Measurements from ENCODE around the gene L3MBTL4. TPM values are rescaled to one million over a fixed set of nuclear protein-coding genes. Genes with fewer than 3 reads are reported as not detected.

L3MBTL4 gene
- polyA plus RNA-seq, 4 donors: 1.1 to 5.9 (median 5.2) TPM

DNA sequence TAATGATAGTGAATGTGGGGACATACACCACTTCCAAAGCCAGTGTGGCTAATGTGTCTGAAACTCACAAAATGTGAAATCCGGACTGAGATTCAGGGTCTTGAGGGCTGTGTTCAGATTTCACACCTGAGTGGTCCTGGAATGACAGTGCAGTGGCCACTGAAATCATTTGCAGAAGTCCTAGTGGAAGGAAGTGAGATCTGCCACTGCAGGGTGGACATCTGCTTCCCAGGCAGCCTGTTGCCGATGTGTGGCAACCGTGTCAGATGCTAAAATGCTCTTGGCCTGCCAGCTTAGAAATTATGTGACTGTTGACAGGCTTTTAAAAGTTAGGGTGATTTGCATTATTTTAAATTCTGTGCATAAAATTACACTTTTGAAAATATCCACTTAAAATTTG, 441.6 kb downstream of the L3MBTL4 start:
- no peak for DNase-seq (ENCODE audit: low read depth in 4 of 4, low spot score in 3 of 4)

DNA sequence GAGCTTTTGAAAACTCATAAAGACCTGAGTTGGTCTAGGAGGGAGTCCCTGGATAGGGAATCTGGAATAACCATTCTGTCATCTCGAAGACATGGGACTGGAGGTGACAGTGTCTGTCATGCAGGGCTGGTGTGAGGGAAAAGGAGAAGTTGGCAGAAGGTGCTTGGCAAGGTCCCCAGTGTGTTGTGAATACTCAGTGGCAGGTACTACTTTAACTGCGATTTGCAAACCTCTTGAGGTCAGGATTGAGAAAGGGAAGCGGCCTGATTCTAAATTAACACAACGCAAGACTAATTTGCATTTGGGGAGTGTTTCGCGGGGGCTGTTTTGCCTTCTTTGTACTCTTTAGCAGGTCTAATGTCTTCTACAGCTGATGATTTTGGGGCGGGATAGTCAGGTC, 442.4 kb downstream of the L3MBTL4 start:
- DNase-seq (ENCODE audit: low read depth in 4 of 4, low spot score in 3 of 4): no peak

DNA sequence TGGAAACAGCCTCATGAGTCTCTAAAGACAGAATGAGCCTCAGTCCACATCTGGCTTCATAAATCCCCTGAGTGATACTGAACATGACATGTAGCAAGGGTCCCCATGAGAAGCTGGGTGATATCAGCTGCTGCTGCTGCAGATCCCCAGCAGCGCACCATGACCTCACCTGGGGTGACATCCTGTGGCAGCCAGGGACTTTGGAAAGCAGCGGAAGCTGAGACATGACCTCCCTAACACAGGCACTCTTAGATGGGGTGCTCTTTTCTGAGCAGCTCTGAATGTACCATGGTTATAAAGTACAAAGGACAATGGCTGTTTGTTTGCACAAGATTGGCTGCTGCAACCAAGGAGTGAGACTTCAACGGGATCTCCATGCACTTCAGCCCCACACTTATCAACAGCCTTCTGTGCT, 444.7 kb downstream of the L3MBTL4 start:
- DNase-seq (ENCODE audit: low read depth in 4 of 4, low spot score in 3 of 4): no peak

DNA sequence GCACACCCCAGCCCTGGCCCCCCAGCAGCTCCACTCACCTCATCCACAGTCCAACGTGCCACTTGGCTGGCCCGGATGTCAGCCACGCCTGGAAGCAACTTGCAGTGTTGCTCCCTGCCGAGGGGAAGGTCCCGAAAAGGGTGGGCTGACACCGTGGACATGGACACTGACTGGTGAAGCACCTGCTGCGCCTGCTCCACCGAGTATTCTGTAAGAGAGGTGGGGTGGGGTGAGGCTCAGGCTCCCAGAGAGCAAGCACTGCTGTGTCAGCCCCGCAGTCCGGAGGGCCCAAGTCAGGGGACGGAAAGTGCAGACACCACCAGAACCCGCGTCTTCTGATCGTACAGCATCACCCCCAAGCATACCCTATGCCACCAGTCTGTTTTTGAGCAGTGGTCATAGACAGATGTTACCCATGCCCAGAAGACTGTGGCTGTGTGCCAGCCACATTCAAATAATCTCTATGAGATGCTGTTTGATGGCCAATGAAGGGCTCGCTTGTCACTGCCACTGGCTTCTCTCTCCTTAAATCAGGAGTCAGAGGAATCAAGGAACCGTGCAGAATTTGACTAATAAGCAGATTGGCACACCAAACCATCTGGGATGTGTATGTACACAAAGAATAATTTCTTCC, 445.2 kb downstream of the L3MBTL4 start:
- DNase-seq (ENCODE audit: low read depth in 4 of 4, low spot score in 3 of 4): no peak

DNA sequence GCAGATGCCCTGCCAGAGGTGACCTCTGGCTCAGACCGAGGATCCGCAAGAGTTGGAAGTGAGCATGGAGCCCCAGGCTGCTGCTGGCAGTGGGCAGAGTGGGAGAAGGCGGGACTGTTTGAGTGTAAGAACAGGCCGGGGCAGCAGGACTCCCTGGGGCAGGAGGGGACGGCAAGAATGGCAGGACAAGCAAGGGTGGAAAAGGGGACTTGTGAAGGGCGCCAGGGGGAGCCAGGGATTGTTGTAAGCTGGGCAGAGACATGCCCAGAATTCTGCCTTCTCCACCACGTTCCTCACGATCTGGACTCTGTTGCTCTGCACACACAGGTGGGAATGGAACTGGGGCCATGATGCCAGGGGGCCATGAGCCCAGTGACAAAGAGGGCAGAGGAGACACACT, 447.0 kb downstream of the L3MBTL4 start:
- DNase-seq (ENCODE audit: low read depth in 4 of 4, low spot score in 3 of 4): no peak

DNA sequence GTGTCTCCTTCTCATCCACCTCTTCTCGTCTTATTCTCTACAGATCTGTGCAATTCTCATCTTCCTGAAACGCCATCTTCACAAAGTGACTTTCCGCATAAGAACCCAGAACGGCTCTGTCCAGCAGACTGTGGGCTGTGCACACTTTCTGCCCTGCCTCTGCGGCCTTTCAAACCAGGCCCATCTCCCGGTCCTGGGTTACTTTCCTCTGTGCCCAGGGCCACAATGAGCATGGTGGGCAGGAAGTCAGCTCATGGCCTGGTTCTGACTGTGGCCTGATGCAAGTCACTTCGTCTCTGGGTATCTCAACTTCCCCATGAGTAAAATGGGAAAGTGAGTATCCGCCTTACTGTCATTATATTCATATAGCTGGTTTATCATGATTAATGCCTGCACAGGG, 447.7 kb downstream of the L3MBTL4 start:
- no peak for DNase-seq (ENCODE audit: low read depth in 4 of 4, low spot score in 3 of 4)

DNA sequence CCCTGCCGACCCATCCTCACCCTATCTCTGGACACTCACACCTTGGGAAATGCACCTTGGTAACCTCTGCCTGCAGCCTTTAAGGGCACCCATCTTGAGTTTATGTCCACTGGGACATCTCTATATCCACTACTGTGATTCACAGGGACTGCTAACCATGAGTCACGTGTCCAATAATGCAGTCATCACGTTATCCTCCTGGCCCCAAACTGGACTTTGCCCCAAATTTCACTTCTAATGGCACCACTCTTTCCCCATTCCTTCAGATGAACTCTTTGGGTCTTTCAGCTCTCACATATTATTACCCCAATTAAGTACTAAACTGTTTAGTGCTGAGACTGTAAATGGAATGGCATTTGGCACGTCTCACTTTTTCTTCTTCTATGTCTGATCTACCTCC, 448.2 kb downstream of the L3MBTL4 start:
- DNase-seq (ENCODE audit: low read depth in 4 of 4, low spot score in 3 of 4): no peak

DNA sequence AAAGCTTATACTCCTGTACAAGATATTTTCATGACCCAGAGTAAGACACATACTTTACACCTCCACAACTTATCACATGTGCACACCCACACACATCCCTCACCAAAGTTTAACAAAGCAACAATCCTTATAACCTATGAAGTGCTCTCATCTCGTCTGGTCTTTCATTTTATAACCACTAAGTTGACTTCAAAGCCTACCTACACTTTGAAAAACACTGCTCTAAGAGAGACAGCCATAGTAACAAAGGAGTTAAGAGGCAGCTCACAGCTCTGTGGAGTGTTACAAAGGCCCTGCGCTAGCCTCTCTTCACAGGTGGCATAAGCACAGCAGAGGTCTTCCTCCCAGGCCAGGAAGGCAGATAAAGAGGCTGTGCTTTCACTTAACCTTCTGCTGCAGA, 449.7 kb downstream of the L3MBTL4 start:
- DNase-seq (ENCODE audit: low read depth in 4 of 4, low spot score in 3 of 4): no peak

DNA sequence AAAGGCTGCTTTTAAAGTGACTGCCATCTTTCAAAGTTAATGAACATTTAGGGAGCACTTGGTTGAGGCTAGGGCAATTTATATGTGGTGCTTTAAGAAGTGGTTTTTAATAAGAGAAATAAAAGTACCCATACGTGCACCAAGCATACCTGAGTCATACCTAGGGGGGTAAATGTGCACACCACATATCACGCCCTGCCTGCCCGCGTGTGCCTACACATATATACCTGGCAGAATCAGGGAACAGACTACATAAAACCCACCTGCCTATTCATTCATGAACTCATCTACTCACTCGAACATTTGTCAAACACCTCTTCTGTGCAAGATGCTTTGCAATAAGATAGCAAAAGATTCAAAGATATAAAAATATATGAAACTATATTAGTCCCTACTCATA, 450.1 kb downstream of the L3MBTL4 start:
- DNase-seq (ENCODE audit: low read depth in 4 of 4, low spot score in 3 of 4): no peak

DNA sequence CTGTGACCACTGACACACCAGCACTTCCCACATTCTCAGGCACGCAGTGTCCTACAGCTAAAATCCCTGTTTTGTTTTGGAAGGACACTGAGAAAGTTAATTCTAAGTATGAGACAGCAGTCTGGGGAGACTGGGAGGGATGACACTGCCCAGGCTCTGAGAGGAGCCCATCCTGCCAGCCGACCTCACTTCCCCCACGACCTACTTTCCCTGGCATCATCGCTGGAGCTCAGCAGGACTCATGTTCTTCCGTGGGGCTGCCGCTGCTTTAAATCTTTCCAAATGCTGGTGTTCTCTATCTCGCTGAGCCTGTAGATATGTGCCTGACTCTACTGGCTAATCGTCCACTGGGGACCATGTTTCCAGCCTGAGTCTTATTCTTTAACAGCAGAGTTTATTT, 450.6 kb downstream of the L3MBTL4 start:
- no peak for DNase-seq (ENCODE audit: low read depth in 4 of 4, low spot score in 3 of 4)

DNA sequence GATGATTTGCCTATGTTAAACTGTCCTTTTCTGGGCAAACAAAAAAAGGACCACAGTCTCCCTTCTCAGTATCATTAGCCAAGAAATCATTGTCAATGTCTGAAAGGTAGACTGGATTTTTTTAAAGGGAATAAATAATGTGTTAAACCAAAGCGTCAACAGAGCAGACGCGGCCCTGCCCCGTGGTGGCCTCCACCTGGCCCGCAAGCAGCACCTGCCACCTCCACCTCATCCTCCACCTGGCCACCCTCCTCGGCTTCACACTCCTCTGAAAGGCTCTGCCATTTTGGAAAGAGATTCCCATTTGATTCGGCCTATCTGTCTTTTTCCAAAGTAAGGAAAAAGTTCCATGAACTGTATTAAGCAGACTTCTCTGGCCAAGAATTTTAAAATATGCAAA, 451.4 kb downstream of the L3MBTL4 start:
- no peak for DNase-seq (ENCODE audit: low read depth in 4 of 4, low spot score in 3 of 4)

DNA sequence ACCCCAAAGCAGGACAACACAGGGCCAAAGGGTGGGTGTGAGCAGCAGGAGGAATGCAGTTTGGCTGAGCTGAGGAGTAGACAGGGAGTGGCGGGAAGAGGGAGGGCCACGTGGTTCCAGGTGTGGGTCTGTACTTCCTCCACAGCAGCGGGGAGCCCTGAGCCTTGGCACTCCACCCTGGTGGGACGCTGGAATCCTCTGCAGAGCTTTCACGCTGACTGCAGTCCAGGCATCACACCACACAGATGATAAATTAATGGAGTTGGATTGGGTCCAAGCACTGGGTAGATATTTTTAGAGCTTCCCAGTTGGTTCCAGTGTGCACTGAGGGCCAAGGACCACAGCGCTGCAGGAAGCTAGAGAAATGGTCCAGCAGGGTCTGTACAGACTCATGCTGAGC, 452.3 kb downstream of the L3MBTL4 start:
- DNase-seq (ENCODE audit: low read depth in 4 of 4, low spot score in 3 of 4): no peak

DNA sequence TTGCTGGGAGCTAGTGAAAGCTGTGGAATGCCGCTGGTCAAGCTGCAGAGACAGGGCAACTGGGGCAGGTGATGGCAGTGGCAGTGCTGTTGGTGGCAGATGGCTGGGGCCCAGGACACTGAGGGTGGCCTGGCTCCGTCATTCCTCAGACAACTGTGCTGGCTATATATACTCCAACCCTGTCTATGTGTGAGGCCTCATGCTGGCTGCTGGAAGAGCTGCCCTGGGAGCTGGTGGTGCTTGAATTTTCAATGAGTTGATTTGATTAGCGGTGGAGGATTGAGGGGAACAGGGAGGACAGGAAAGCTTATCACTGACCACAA, 452.9 kb downstream of the L3MBTL4 start:
- no peak for DNase-seq (ENCODE audit: low read depth in 4 of 4, low spot score in 3 of 4)

DNA sequence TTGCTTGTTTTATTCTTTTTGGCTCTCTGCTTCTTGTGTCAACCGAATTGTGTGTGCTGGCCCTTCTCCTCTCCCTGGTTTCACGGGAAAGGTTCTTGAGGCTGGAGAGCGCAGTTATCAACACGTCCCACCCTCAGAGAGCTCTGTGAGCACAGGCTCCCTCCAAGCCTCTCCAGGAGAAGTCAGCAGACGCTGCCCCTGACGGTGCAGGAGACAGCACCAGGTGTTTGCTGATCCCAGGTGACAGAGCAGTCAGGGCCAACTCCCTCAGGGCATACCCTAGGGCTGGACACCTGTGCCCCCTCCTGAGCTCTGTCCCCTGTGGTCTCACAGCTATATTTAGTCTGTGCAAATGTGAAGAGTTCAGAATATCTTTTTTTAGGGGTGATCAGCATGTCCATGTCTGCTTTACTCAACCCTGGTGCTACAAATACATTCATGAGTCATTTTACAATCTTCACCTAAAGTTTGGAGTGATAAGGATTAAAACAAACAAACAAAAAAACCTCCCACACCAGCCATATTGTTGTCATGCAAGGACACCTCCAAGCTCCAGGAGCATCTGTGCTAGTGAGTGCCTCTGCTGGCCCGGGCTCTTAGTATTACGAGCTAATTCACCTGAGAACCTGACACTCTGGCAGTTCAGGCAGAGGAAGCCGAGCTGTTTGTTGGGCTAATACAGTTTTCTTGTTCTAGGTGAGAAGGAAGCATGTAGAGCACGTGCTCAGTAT, 453.4 kb downstream of the L3MBTL4 start:
- no peak for DNase-seq (ENCODE audit: low read depth in 4 of 4, low spot score in 3 of 4)

DNA sequence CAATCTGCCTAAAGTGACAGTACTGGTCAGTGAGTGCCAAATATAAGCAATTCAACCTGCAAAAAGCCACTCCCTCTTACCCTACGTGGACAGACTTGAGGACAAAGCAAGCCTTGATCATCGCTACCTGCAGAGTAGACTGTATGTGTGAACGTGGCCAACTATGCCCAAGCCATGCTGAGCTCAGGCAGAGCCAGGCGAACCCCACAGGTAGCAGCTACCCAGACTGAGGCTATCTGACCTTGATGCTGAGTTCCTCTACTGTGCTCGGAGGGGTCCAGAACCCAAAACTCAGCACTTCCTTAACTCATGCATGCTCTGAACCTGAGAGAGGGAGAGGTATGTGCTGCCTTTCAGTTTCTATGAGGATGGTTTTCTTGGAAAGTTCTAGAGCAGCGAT, 455.9 kb downstream of the L3MBTL4 start:
- DNase-seq (ENCODE audit: low read depth in 4 of 4, low spot score in 3 of 4): no peak

DNA sequence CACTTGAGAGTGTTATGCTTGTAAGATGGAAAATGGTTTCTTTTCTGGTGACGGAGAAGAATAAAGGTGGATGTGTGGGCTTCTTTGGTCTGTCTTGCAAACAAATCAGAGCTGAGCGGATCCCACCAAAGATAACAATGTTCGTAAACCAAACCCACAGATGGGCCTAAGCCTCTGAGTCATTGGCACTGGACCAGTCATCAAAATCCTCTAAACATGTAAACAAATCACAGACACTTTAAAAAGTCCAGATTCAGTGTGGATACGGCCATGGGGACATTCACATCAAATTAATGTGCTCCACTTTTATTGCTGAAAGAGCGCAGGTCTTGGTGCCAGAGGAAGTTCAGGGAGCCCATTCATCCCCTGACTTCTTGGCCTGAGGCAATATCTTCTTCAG, 458.9 kb downstream of the L3MBTL4 start:
- DNase-seq (ENCODE audit: low read depth in 4 of 4, low spot score in 3 of 4): no peak

DNA sequence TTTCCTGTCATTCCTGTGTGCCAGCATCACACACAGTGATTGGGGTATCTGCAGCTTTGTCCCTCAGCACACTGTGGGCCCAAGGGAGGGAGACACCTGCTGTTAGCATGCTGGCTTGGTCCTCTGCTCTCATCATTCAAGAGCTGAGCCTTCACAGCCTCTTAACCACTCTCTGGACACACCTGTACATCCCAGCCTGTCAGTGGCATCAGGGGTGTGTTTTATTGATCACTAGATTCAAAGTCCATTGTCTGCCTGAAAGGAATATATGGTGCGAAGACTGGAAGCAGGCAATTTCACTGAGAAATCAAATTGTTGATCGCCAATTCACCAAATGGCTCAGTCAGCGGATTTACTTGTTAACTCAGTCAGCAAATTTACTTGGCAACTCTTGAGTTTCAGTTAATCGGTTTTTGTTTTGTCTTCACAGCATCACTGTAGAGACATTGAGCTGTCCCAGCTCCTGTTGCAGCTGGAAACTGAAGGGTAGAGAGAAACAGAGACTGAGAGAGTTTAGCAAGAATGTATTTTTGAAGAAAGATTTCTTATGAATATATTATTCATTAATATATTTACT, 463.1 kb downstream of the L3MBTL4 start:
- no peak for DNase-seq (ENCODE audit: low read depth in 4 of 4, low spot score in 3 of 4)

DNA sequence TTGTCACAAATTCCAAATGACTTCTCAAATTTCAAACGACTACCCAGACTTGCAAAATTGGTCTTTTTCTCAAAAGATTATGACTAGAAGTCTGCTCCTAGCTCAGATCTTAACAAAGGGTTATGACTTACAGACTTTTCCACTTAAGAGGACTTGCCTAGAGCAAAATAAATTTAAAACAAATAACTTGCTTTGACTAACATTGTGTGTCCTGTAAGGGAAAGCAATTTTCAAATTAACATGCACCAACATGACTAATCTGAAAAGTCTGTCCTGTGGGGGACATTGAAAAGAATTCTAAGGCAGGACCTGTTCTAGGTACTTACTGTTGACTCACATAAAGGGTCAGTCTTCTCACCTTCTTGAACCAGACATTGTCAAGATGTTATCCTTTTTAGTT, 465.9 kb downstream of the L3MBTL4 start:
- DNase-seq (ENCODE audit: low read depth in 4 of 4, low spot score in 3 of 4): no peak

DNA sequence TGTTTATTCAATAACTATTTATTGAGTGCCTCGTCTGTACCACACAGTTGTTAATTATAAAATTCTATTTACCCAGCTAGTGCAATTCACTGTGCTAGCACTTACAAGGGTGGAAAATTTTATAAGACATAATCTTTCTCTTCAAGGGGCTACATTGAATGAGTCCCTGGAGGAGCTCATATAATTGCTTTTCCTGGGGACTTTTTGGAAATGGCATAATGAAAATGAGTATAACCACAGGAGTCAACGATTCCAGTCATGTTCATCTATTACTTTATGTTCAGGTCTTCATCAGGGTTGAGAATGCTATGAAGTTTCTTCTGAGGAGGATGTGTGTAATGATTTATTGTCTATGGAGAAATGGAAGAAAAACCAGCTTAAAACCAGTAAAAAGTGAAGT, 466.5 kb downstream of the L3MBTL4 start:
- DNase-seq (ENCODE audit: low read depth in 4 of 4, low spot score in 3 of 4): no peak

DNA sequence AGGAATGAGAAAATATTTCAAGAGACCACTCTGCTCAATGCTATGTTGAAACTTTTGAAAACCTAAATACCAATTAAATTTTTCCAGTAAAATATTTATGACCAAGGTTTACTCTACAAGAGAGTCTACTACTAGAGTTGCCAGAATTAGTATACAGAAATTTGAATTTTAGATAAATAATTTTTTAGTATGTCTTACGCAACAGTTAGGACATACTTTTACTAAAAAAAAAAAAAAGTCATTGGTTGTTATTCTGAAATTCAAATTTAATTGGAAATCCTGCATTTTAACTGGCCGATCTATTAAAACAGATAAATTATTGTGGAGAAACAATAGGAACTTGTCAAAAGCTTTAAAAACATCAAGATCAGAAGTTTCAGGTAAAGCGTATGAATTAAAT, 470.3 kb downstream of the L3MBTL4 start:
- no peak for DNase-seq (ENCODE audit: low read depth in 4 of 4, low spot score in 3 of 4)

DNA sequence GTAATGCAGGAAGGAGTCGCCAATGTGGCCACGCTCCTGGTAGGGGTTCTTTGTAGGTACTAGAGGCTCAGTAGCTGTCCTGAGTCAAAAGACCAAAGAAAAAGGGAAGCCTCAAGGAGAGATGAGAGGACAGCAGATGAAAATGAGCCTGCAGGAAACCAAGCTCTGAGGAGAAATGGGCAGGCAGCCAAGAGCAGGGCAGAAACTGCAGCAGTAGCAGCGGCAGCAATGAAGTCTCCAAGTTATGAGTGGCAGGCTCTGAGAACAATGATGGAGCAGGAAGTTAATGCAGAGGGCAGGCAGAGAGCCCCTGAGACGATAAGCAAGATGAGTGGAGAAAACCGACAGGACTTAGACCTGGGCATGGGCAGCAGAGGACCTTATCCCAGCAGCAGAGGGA, 471.2 kb downstream of the L3MBTL4 start:
- DNase-seq (ENCODE audit: low read depth in 4 of 4, low spot score in 3 of 4): no peak

DNA sequence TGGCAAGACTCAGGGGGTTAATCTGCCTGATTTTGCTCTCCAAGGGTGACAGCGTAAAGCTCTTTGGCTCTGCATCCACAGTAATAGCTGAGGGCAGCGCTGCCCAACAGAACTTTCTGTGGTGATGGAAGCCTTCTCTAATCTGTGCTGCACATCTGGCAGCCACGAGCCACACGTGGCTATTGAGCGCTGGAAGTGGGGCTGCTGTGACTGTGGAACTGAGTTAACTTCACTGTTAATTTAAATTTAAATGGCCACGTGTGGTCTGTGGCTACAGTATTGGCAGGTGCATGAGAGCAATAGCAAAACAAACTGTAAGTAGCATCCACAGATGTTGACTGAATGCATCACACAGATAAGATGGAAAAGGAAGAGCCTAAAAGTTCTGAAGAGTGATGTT, 472.1 kb downstream of the L3MBTL4 start:
- DNase-seq (ENCODE audit: low read depth in 4 of 4, low spot score in 3 of 4): no peak

DNA sequence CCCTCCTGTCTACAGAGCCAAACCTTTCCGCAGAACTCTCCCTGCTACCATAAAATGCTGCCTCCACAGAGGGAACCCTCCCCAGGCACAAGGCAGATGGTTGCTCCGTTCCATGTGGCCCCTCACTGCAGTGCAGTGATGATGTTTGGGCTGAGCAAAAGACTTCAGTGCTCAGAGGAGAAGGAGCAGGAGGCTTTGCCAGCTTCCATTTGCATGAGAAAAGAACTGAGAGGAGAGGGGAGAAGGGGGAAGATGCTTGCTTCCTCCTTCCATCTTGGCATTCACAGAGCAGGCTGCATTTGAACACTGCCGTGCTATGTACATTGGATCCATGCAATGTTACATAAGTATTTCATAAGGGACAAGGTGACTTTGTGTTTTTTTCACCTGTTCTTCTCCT, 472.8 kb downstream of the L3MBTL4 start:
- no peak for DNase-seq (ENCODE audit: low read depth in 4 of 4, low spot score in 3 of 4)
